IPS-NIHi7 (cell line): ENCODE measurements around the gene TAS2R10.
"Not testable (repeated sequence)": the region's sequence is repeated elsewhere in the genome, so short reads cannot be mapped to it uniquely, and the experiment has no call there.

Experiments
- DNase-seq: peaks from one replicate; pipeline ENCODE4 v3.0.0; 2012; ENCODE audit warnings: mixed read lengths; ENCODE audit errors: extremely low spot score

TAS2R10 gene, protein sequence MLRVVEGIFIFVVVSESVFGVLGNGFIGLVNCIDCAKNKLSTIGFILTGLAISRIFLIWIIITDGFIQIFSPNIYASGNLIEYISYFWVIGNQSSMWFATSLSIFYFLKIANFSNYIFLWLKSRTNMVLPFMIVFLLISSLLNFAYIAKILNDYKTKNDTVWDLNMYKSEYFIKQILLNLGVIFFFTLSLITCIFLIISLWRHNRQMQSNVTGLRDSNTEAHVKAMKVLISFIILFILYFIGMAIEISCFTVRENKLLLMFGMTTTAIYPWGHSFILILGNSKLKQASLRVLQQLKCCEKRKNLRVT

DNA sequence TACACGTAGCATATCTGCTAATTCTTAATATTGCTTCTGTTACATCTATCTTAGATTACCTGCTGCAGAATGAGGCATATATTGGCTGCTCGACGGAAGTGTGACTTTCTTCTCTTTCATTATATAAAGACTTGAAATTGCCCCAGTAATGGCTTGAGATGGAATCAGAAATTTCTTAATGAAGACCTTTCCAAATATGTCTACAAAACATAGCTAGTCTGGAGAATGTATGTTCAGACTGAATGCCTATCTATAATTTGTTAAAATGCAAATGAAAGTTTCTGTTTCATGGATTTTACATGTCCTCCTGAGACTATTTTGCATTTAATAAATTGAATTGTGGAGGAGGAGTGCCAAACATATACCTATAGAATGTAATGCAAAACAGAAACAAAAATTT lies at the start of gene TAS2R10:
TSS of gene TAS2R10 (minus strand) at position 101 of the 400 bp plus-strand sequence. CDS start at position 12, 89 bp downstream.
- DNase-seq: no peak

DNA sequence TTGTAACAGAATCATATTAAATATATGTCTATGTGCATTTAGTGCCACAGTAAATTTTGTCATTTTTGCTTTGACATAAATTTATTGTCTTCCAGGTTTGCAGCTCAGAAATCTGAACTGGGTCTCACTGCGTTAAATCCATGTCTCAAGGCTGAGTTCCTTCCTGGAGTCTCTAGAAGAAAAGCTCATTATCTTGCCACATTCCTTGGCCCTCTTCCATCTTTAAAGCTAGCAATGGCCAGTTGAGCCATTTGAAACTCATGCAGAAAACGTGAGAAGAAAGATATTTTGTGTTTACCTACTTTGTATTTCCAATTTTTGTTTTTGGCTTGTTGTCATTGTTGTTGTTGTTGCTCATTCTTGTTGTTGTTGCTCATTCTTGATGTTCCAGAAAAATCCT lies 47.2 kb upstream of the TAS2R10 start:
- DNase-seq: no peak

DNA sequence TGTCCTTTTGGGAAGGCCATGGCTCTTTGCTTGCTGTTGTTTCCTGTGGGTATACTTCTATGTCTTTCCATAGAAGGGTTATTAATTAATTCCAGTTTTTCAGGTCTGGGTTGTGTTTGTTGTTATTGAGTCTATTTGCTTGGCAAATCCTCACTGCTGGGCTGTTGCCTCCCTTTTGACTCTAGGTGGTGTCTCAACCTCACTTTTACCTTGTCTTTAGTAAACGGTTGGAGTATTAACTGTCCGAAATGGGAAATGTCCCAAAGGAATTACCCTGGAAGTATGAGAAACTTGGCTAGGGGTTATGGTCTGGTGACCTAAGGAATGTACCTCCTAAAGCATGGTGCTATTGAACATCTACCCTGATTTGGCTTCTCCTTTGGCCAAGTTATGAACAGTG lies 41.2 kb upstream of the TAS2R10 start:
- no peak for DNase-seq

DNA sequence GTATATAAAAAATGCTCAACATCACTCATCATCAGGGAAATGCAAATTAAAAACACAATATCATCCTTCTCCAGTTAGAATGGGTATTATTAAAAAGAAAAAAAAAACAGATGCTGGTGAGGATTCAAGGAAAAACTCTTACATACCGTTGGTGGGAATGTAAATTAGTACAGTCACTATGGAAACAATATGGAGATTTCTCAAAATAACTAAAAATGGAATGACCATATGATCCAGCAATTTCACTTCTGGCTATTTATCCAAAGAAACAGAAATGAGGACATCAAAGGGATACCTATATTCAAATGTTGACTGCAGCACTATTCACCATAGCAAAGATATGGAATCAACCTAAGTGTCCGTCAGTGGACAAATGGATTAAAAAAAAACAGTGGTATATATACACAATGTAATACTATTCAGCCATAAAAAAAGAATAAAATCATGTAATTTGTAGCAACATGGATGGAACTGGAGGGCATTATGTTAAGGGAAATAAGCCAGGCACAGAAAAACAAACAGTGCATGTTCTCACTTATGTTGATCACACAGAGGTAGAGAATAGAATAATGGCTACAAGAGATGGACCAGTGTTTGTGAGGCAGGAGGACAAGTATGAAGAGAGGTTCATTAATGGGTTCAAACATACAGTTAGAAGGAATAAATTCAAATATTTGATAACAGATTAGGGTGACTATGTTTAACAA lies 37.5 kb upstream of the TAS2R10 start:
- DNase-seq: no peak

DNA sequence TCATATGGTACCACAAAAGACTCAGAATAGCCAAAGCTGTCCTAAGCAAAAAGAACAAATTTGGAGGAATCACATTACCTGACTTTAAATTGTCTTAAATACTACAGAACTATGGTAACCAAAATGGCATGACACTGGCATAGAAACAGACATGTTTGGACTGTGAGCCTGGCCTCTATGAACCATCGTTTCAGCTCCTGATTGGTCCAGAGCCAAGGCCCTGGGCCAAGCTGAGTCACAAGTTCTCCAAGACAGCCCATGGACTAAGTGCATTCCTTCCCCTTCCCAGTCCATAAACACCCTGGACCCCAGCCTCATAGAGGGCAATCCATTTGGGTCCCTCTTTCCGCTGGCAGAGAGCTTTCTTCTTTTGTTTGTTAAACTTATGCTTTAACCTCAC lies 35.2 kb upstream of the TAS2R10 start:
- DNase-seq: no peak

DNA sequence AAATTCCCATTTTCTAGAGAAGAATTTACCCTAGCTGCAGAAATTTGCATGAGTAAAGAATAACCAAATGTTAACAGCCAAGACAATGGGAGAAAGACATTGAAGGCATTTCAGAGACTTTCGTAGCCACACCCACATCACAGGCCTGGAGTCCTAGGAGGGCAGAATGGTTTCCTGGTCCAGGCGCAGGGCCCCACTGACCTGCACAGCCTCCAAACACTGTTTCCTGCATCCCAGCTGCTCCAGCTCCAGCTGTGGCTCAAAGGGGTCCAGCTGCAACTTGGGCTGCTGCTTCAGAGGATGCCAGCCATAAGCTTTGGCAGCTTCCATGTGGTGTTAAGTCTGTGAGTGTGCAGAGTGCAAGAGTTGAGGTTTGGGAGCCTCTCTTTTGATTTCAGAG lies 29.6 kb upstream of the TAS2R10 start:
- DNase-seq: no peak

DNA sequence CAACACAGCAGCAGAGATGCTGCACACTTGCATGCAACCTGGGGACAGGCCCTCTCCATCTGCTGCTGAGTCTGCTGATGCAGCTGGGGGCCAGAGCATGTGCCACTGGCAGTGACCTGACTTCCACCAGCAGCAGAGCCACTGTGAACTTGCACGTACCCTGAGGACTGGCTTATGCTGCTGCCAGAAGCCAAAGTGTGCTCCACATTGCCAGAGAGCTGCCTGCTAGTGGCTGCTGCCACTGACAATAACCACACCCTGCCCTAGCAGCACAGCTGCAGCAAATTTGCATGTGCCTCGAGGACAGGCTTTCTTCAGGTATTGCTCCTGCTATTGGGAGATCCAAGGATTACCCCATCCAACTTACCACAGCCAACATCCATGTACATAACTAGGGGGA lies 27.6 kb upstream of the TAS2R10 start:
- DNase-seq: no peak

DNA sequence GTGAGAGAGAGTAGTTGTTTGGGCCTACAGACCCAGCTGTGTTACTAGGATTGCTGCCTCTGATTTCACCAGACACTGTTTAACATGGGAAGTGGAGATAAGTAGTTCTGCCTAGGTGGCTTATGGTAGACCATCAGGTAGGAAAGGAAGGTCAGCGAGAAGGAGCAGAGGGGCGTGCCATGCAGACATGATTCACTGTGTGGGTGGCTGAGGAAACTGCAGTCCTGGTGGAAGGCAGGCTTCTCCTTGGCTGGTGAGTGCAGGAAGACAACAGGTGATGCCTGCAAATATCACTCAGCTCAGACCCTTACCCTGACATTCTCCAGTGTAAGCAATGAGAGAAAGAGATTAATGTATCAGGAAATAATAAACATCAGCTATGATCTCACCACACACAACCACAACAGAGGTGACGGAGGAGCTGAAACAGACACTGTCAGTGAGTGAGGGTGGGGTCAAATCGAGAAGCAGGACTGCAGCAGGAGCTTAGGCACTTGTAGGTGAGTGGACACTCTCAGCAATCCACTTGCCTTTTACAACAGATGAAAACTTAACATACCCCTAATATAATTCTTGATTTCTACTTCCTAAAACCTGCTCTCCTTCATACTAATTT lies 25.2 kb upstream of the TAS2R10 start:
- DNase-seq: no peak

DNA sequence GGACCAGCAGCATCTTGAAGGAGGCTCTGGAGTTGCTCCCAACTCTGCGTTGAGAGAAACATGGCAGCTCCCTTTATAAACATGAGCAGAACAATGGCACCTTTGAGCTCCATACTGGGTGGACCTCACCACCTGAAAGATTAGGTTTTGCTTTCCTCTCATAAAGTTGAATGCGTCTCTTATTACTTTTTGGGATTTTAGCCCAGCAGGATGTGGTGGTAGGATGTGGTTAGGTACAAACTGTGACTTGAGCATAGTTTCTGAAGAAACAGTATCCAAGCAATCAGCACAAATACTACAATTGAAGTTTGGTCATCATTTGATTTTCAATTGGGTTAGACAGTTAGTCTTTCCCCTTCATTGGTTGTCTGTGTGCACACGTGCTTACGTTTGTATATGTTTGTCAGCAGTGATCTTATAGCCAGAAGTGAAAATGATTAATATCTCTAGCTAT lies 23.3 kb upstream of the TAS2R10 start, which contains the start of gene PRR4:
TSS of gene PRR4 (minus strand) at position 51 of the 454 bp plus-strand sequence. CDS start at position 13, 38 bp downstream.
- DNase-seq: no peak

DNA sequence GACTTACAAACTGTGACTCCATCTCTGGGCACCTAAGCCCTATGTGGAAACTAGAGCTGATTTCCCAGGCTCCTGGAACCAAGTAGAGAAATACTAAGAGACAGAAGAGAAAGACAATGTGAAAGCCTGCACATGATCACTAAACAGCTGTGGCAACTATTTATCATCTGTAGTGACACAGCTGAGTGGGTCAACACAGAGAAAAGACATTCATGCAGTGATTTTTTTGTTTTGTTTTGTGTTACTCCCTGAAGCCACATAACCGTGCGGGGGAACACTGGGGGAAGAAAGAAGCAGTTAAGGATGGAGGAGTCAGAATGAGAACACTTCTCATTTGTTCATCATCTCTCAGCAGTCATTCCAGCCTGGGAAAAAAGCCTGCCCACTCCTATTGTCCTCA lies 21.6 kb upstream of the TAS2R10 start:
- DNase-seq: no peak

DNA sequence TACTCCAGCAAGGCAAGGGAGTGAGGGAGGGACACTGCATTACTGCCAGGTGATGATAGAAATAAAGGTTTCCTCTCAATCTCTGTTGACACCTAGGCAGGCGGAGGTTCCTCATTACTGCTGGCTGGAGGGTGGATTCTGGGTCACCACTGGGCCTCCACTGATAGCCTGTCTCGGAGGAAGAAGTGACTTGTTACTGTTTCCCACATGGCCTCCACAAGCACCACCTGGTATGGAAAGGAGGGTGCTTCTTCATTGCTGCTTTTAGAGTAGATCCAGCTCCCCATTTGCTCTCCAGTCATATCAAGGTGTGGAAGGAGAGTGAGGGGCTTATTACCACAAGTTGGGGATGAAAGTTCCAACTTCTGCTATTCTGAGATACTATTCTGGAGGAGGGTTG lies 16.7 kb upstream of the TAS2R10 start:
- no peak for DNase-seq

DNA sequence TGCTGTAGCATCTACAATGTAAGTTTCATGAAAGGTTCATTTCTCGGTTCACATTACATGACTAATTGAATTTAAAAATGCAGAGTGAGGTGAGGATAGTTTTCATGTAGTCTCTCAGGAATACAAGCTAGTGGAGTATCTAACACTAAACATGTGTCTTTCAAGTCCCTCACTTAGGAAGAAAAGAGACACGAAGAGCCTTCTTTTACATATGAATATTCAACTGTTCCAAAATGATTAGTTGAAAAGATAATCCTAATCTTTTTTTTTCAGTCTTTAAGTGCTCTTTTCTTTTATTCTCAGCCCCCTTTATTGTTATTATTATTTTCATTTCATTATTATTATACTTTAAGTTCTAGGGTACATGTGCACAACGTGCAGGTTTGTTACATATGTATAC lies 12.3 kb upstream of the TAS2R10 start:
- no peak for DNase-seq

DNA sequence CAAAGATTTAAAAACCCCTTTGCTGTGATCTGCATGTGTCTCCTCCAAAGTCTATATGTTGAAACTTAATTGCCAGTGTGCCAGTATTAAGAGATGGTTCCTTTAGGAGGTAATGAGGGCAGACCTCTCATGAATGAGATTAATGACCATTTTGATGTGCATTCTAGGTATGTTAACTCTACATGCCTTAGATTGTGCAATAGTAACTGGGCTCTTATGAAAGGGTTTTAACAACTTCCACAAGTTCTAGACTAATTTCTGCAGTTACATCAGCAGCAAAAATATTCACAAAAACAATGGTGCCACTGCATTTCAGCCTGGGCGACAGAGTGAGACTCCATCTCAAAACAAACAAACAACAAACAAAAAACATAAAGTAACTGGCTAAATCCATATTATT lies 3.8 kb upstream of the TAS2R10 start:
- no peak for DNase-seq

DNA sequence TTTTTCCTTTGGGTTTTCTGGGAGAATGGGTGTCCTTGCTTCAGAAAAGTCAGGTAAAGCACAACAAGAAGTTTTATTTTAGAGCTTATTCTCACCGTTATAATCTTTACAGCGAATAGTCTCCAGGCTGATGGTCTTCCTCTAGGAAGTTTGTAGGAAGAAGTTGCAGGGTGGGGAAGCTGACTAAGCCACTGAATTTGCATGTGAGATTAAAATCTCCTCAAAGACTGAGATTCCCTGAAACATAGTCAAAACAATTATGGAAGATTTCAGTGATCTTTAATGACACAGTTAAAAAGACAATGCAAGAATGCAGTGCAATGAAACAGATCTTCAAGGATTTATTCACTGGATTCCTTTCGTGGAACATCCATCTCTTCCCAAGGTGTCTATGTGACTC lies 1.2 kb downstream of the TAS2R10 start:
- DNase-seq: no peak

DNA sequence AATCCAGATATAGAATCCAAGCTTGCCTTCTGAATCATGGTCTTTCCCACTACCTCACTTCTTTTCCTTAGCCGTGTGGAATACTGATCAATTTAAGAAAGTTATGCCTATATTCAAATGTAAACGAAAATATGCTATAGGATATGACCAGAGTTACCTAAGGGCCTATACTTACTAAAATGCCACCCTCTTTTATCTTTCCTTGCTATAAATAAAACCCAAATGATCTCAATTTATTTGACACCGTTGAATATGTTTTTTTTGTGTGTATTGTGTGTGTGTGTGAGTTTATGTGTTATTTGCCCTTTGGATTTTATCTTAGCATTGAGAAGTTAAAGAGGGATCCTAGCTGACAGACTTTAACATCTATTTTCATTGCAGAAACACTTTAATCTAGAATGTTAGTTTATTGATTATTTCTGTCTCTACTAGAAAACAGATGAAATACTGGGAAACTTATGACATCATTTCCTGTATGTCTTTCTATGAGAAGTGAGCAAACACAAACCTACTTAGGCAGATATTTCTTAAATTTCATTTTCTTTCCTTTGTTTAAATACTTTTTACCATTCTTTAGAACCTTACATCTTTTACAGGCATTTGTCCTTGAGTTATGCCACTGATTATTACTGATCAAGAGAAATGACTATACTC lies 14.1 kb downstream of the TAS2R10 start:
- DNase-seq: no peak

DNA sequence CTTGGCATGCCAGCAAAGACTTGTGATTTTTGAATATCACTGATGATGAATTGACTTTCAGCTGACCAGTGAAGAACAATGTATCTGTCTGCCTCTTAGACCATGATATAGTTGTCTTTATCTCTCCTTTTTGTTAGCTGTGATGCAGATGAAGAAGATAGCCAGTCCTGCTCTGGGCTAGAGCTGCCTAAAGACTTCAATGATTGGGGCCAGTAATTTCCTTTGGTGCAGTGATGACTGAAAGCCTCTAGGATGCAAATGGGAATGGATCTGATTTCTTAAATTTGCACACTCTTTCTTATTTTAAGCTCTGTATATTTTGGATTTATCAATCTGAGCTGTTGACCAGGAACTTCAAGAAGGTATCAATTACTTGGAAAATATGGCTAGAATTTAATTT lies 16.1 kb downstream of the TAS2R10 start, which contains the start of gene TAS2R9:
TSS of gene TAS2R9 (minus strand) at position 101 of the 400 bp plus-strand sequence. CDS start at position 8, 93 bp downstream.
- DNase-seq: no peak

DNA sequence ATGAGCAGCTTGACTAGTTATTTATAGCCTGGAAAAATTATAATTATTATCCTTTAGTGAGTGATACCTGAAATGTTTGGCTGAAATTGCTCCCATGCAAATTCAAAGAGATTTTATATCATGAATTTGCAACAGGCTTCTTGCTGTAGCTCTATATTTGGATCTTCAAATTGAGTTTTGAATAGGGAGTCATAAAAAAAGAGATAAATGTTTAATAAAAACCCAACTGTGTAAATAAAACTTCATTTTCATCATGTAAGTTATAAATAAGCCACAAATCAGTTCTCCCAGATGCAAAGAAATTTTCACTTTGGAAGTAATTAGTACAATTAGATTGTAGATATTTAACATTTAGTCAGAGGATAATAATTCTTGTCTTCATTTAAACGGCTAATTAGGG lies 19.0 kb downstream of the TAS2R10 start, which contains the start of gene TAS2R8:
TSS of gene TAS2R8 (minus strand) at position 101 of the 400 bp plus-strand sequence. CDS start 306 bp downstream, outside the sequence.
- no peak for DNase-seq

DNA sequence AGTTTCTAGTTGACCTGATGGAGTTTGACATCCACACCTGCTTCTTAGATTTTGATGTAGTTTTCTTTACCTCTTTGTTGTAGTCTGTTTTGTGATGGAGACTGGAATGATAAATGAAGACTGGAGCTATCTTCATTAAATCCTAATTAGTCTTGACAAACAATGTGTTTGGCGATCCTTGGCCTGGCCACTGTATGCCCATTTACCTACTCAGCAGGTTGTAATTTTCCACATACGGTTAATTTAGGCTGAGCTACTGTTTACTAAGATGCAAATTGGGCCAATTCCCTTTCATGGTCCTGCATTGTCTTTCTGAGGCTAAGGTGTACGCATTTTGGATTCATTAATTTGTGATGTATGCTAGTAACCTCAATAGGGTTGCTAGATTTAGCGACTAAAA lies 23.6 kb downstream of the TAS2R10 start, which contains the start of gene TAS2R7:
TSS of gene TAS2R7 (minus strand) at position 41 of the 400 bp plus-strand sequence. CDS start 57 bp downstream, outside the sequence.
- no peak for DNase-seq

DNA sequence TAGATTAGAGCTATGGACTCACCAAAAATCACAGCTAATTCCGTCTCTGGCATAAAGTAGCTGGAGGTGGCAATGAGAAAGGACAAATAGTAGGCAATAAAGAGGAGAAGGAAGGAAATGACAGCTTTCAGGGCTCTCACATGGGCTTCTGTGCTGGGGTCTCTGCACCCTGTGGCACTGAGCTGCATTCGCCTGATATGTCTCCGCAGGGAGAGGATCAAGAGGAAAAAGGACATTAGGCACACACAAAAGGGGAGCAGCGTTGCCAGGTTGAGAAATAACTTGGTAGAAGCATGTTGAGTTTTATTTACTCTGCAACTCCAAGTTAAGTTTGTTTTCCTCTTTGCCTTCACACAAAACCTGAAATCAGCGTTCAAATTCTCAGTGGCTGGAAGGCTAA lies 24.4 kb downstream of the TAS2R10 start:
- peak; percentile 17 for DNase-seq

DNA sequence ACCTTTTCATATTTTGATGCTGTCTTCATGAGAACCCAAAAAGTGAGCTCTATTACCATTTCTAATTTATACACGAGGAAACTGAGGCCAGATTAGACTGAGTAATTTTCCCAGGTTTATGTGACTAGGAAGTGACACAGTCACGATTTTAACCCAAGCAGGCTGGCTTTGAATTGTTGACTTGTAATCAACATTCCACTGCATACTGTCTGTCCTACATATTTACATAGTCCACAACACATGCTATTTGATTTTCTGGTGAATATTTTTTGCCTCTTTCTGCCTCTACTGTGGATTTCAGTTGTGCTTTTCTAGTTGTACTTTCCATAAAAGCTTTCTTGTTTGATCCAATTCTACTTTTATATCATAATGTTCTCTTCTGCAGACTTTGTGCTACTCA lies 31.9 kb downstream of the TAS2R10 start:
- DNase-seq: no peak

DNA sequence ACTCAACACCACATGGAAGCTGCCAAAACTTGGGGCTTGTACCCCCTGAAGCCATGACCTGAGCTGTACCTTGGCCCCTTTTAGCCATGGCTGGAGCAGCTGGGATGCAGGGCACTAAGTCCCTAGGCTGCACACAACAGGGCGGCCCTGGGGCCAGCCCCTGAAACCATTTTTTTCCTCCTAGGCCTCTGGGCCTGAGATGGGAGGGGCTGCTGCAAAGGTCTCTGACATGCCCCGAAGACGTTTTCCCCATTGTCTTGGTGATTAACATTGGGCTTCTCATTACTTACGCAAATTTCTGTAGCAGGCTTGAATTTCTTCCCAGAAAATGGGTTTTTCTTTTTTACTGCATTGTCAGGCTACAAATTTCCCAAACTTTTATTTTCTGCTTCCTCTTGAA lies 34.4 kb downstream of the TAS2R10 start:
- DNase-seq: not testable (repeated sequence)

DNA sequence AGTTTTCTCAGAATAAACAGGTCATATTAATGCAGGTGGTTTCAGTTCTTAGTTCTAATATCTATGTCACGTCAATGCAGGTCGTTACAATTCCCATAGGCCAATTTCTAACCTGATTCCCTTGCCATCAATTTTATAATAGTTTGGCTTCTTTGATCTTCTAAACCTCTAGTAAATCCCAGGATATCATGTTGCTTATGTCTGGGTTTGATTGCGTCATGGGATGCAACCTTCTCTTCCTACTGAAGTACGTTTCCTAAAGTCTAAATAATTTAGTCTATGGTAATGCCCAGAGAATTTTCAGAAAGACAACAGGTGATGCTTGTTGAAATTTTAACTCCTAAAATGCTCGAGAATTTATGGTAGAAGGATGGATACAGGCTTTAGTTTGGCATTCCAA lies 42.9 kb downstream of the TAS2R10 start:
- DNase-seq: no peak
